Measurements from ENCODE around the gene KLK2. TPM values are rescaled to one million over a fixed set of nuclear protein-coding genes. Genes with fewer than 3 reads are reported as not detected.

KLK2 gene
- total and polyA plus RNA-seq, 2 of the 13 experiments (the other 11 are each of a cell fraction or from before 2014, with no cell fraction given), result 0.11 TPM; not detected in 1

GRCh38 chr19:50859849-50860248, 13.4 kb upstream of the KLK2 start:
- Histone ChIP-seq H3K9ac (ENCODE audit: insufficient read depth, low read depth, low read length) (no peak overlapping the region), H3K27me3 (ENCODE audit: control insufficient read depth in 1 of 2, insufficient read depth in 2 of 2, low read length in 2 of 2) (peaks cover 3 to 20% of the 10 kb centered on the region in 2 experiments; a peak in 4 of 5 replicates), H3K4me2 (ENCODE audit: low read depth, low read length) (no peak overlapping the region), H2AFZ (ENCODE audit: low read length) (no peak overlapping the region), H3K4me3 (replicated peaks in 1 of 3; ENCODE audit: insufficient read depth in 1 of 3, low read depth in 2 of 3, low read length in 3 of 3) (no peak overlapping the region), H3K79me2 (ENCODE audit: insufficient read depth, low read length) (no peaks in the 10 kb centered on the region), H3K4me1 (ENCODE audit: insufficient read depth, low read length) (no peaks in the 10 kb centered on the region), H3K27ac (ENCODE audit: extremely low read length, insufficient read depth, low read length) (no peak overlapping the region), H3K36me3 (replicated peaks in 1 of 2; ENCODE audit: control insufficient read depth in 1 of 2, insufficient read depth in 2 of 2, low read length in 2 of 2) (no peaks in the 10 kb centered on the region), H4K20me1 (ENCODE audit: insufficient read depth, low read length) (no peaks in the 10 kb centered on the region), H3K9me3 (ENCODE audit: low read length) (no peaks in the 10 kb centered on the region)
- FAIRE-seq, result no peak
- POLR2A ChIA-PET, result no interaction called here
- DNase-seq (ENCODE audit: low spot score), result no peak
- intact Hi-C loops (cut with micrococcal nuclease; ENCODE audit: unreplicated experiment) (no loop called here), in situ Hi-C loops (cut with HindIII; ENCODE audit: extremely low pct_ligation_motif_present, low pct_unique_long_range_greater_than_20kb) (no loop called here)
- no peak for TF ChIP-seq ZNF350 (CRISPR knock-in tag; IDR thresholded peaks at IDR 0.05; ENCODE audit: borderline replicate concordance, low read depth)
- no peak for TF ChIP-seq ZNF276 (CRISPR knock-in tag; IDR thresholded peaks at IDR 0.05; ENCODE audit: low read depth)
- TF ChIP-seq WIZ (CRISPR knock-in tag; IDR thresholded peaks at IDR 0.05), result no peak
- TF ChIP-seq ZNF331 (CRISPR knock-in tag; IDR thresholded peaks at IDR 0.05), result no peak
- no peak for TF ChIP-seq FOXP4 (CRISPR knock-in tag; IDR thresholded peaks at IDR 0.05)
- TF ChIP-seq NR3C1 (CRISPR knock-in tag; IDR thresholded peaks at IDR 0.05), result no peak
- no peak for TF ChIP-seq TERF1 (CRISPR knock-in tag; IDR thresholded peaks at IDR 0.05)
- no peak for TF ChIP-seq ZNF253 (CRISPR knock-in tag; IDR thresholded peaks at IDR 0.05; ENCODE audit: borderline replicate concordance)
- TF ChIP-seq FOXA3 (CRISPR knock-in tag; IDR thresholded peaks at IDR 0.05), result no peak
- no peak for TF ChIP-seq KLF9 (CRISPR knock-in tag; IDR thresholded peaks at IDR 0.05; ENCODE audit: low read depth)
- no peak for TF ChIP-seq MXI1 (IDR thresholded peaks at IDR 0.05; ENCODE audit: borderline replicate concordance, low read depth, low read length)
- no peak for TF ChIP-seq MTF1 (CRISPR knock-in tag; IDR thresholded peaks at IDR 0.05)
- no peak for TF ChIP-seq SIX4 (CRISPR knock-in tag; IDR thresholded peaks at IDR 0.05)
- no peak for TF ChIP-seq ZUFSP (CRISPR knock-in tag; IDR thresholded peaks at IDR 0.05; ENCODE audit: borderline replicate concordance)
- TF ChIP-seq KLF12 (CRISPR knock-in tag; IDR thresholded peaks at IDR 0.05; ENCODE audit: borderline replicate concordance), result no peak
- ATAC-seq, result no peak
- BruUV-seq (replicated peaks), result no TSS peak
- CTCF ChIA-PET (ENCODE audit: low intra/inter-chr PET ratio, low total read pairs), result no interaction called here
- WGBS (ENCODE audit: low lambda C conversion rate), result no CpG with 5 or more reads among the region's 4 CpGs

Measured in HepG2 (cell line).